Tibial artery (tissue), 4 donors: ENCODE measurements around the gene ZNF599.

Source experiments
- DNase-seq, 2 donors: peaks; one replicate each; pipeline ENCODE4 v3.0.0-alpha.2; 2019
- H3K27ac ChIP-seq, 2 donors: fragments of 200-600 bp; sonication (generic) in 1 of 2; 1 replicate in 1 of 2; 2 replicates in 1 of 2; pipeline ENCODE4 v1.5.1; 2018 to 2019; ENCODE audit warnings: mild to moderate bottlenecking in 1 of 2
- H3K27me3 ChIP-seq, 2 donors: fragments of 200-600 bp; sonication (generic) in 1 of 2; one replicate each; pipeline versions ENCODE4 v1.5.1 to v1.6.0; 2016 to 2019
- H3K36me3 ChIP-seq, 3 donors: fragments of 200-600 bp; sonication (generic) in 2 of 3; one replicate each; pipeline ENCODE4 v1.5.1; 2016 to 2019; ENCODE audit warnings: mild to moderate bottlenecking in 2 of 3
- H3K4me1 ChIP-seq, 4 donors: fragments of 200-600 bp; sonication (generic) in 2 of 4; 1 replicate in 3 of 4; 2 replicates in 1 of 4; pipeline ENCODE4 v1.5.1; 2016 to 2019
- H3K4me3 ChIP-seq, 2 donors: fragments of 200-600 bp; sonication (generic) in 1 of 2; 1 replicate in 1 of 2; 2 replicates in 1 of 2; pipeline ENCODE4 v1.5.1; 2018 to 2019; ENCODE audit warnings: mild to moderate bottlenecking in 2 of 2
- H3K9me3 ChIP-seq, 3 donors: fragments of 200-600 bp; sonication (generic) in 1 of 3; one replicate each; pipeline ENCODE4 v1.5.1; 2016 to 2019
- CTCF ChIP-seq, 2 experiments: fragments of 200-600 bp in 1 of 2; fragments of 450-650 bp in 1 of 2; IDR thresholded peaks; one replicate each; pipeline ENCODE4 v1.5.1; 2017 to 2019; ENCODE audit warnings: antibody characterized with exemption in 2 of 2, mild to moderate bottlenecking in 1 of 2, moderate library complexity in 1 of 2
- intact Hi-C: fragments of 100-400 bp; cut with DNase I; formaldehyde crosslinking; loops from one replicate; pipeline ENCODE4 v1.15.0; 2023; ENCODE audit warnings: low total_unique reads

The ZNF599 gene

GRCh38 chr19:34786236-34786635, 13.2 kb upstream of the ZNF599 start:
- Histone ChIP-seq H3K4me3 (no peak overlapping the region), H3K9me3 (no peaks in the 10 kb centered on the region), H3K27me3 (peaks cover 0 to 3% of the 10 kb centered on the region in 2 donors), H3K4me1 (no peaks in the 10 kb centered on the region), H3K27ac (no peak overlapping the region), H3K36me3 (no peaks in the 10 kb centered on the region)
- DNase-seq: no peak
- no peak for TF ChIP-seq CTCF (IDR thresholded peaks at IDR 0.05)
- intact Hi-C loops: no loop called here

- Histone ChIP-seq H3K9me3 (no peaks in the 10 kb centered on the region), H3K4me3 (no peak overlapping the region), H3K27ac (no peak overlapping the region), H3K36me3 (no peaks in the 10 kb centered on the region), H3K27me3 (peaks cover 0 to 10% of the 10 kb centered on the region in 2 donors), H3K4me1 (no peaks in the 10 kb centered on the region)
- no peak for TF ChIP-seq CTCF (IDR thresholded peaks at IDR 0.05)
- DNase-seq: no peak
- intact Hi-C loops: no loop called here
Observed at GRCh38 chr19:34779652-34780051, 6.6 kb upstream of the ZNF599 start.

GRCh38 chr19:34778342-34778741, 5.3 kb upstream of the ZNF599 start:
- H3K27ac ChIP-seq: no peak overlapping the region
- H3K36me3 ChIP-seq: no peaks in the 10 kb centered on the region
- no peaks in the 10 kb centered on the region for H3K4me1 ChIP-seq
- intact Hi-C loops: no loop called here
- TF ChIP-seq CTCF (IDR thresholded peaks at IDR 0.05): no peak
- no peak for DNase-seq
- no peak overlapping the region for H3K4me3 ChIP-seq
- H3K9me3 ChIP-seq: no peaks in the 10 kb centered on the region
- H3K27me3 ChIP-seq: peaks cover 0 to 9% of the 10 kb centered on the region in 2 donors

- Histone ChIP-seq H3K27ac (no peak overlapping the region), H3K27me3 (peaks cover 0 to 3% of the 10 kb centered on the region in 2 donors), H3K4me3 (no peak overlapping the region), H3K36me3 (peaks cover 0 to 7% (median 5%) of the 10 kb centered on the region in 3 donors), H3K4me1 (peaks cover 0 to 12% (median 10%) of the 10 kb centered on the region in 4 donors), H3K9me3 (no peaks in the 10 kb centered on the region)
- TF ChIP-seq CTCF (IDR thresholded peaks at IDR 0.05): no peak
- no peak for DNase-seq
- intact Hi-C loops: loop anchor here (5.0 kb wide), 1 partner anchor 43 kb away; the partner anchor contains the start of gene ZNF181
Observed at GRCh38 chr19:34774857-34775256, 1.8 kb upstream of the ZNF599 start.

- Histone ChIP-seq H3K36me3 (peaks cover 12 to 20% (median 15%) of the 10 kb centered on the region in 3 donors), H3K9me3 (no peaks in the 10 kb centered on the region), H3K4me3 (peak overlapping the region; percentile 76 to 82), H3K4me1 (peaks cover 0 to 12% (median 10%) of the 10 kb centered on the region in 4 donors), H3K27ac (peak overlapping the region; percentile 71 to 84), H3K27me3 (no peaks in the 10 kb centered on the region)
- no peak for DNase-seq
- intact Hi-C loops: loop anchor here (5.0 kb wide), 1 partner anchor 41 kb away; the partner anchor contains the start of gene ZNF181
- no peak for TF ChIP-seq CTCF (IDR thresholded peaks at IDR 0.05)
Observed at GRCh38 chr19:34773555-34773864, 495 bp upstream of the ZNF599 start.

- Histone ChIP-seq H3K4me3 (no peak overlapping the region), H3K9me3 (peaks cover 0 to 15% (median 12%) of the 10 kb centered on the region in 3 donors), H3K27ac (no peak overlapping the region), H3K27me3 (no peaks in the 10 kb centered on the region), H3K36me3 (peaks cover 67 to 76% (median 70%) of the 10 kb centered on the region in 3 donors), H3K4me1 (peaks cover 0 to 12% (median 10%) of the 10 kb centered on the region in 4 donors)
- intact Hi-C loops: no loop called here
- no peak for DNase-seq
- no peak for TF ChIP-seq CTCF (IDR thresholded peaks at IDR 0.05)
Observed at GRCh38 chr19:34767951-34768350, 5.1 kb downstream of the ZNF599 start.
